OCI-LY7 (cell line): Measurements from ENCODE around the gene TAS1R1.

ENCODE experiments used
- CTCF ChIP-seq: fragments of 200-600 bp; sonication (generic); conservative IDR thresholded peaks from 2 replicates; pipeline ENCODE4 v1.5.1; 2014; ENCODE audit warnings: mild to moderate bottlenecking, antibody characterized with exemption, low read length, moderate library complexity, mixed read lengths
- EZH2phosphoT487 ChIP-seq: fragments of 200-600 bp; sonication (generic); IDR thresholded peaks from 2 replicates; pipeline ENCODE4 v1.6.1; 2018; ENCODE audit warnings: low read depth, borderline replicate concordance, mild to moderate bottlenecking, mixed run types, antibody characterized with exemption, low read length, moderate library complexity, mixed read lengths

- TF ChIP-seq CTCF (no peak), EZH2phosphoT487 (no peak)
Measured at GRCh38 chr1:6512908-6513280, 42.2 kb upstream of the TAS1R1 start.
